Measurements from ENCODE around the gene LRP11. TPM values are rescaled to one million over a fixed set of nuclear protein-coding genes. Genes with fewer than 3 reads are reported as not detected.

LRP11 gene
- total and polyA plus RNA-seq, 9 of the 15 experiments (the other 6 are each of a cell fraction or from before 2014, with no cell fraction given), result 0.51 to 3.5 (median 2.4) TPM

- TF ChIP-seq REST (IDR thresholded peaks at IDR 0.05; ENCODE audit: borderline replicate concordance), result peak; percentile 67; the same call in 1 of the 2 replicates
- no peak for TF ChIP-seq REST (CRISPR knock-in tag; IDR thresholded peaks at IDR 0.05; ENCODE audit: low read depth)
- peak; percentile 29; the same call in 1 of the 2 replicates for TF ChIP-seq SMC3 (conservative IDR thresholded peaks at IDR 0.05; ENCODE audit: insufficient read depth, low read depth, low read length)
- no peak for TF ChIP-seq DIDO1 (tag; IDR thresholded peaks at IDR 0.05; ENCODE audit: low read depth)
- no peak for TF ChIP-seq SLC30A9 (CRISPR knock-in tag; IDR thresholded peaks at IDR 0.05)
- TF ChIP-seq FOXA3 (CRISPR knock-in tag; conservative IDR thresholded peaks at IDR 0.05 in 1 of 2, IDR thresholded peaks at IDR 0.05 in 1 of 2), result no peak
- TF ChIP-seq JUND (IDR thresholded peaks at IDR 0.05; ENCODE audit: borderline replicate concordance, low read depth, low read length), result no peak
- no peak for TF ChIP-seq JUND (tag; IDR thresholded peaks at IDR 0.05; ENCODE audit: borderline replicate concordance, low read depth, low read length)
- TF ChIP-seq ZBTB2 (IDR thresholded peaks at IDR 0.05), result no peak
- no peak for TF ChIP-seq SMAD4 (CRISPR knock-in tag; conservative IDR thresholded peaks at IDR 0.05)
- no peak for TF ChIP-seq POLR3A (IDR thresholded peaks at IDR 0.05; ENCODE audit: borderline replicate concordance, extremely low read depth, insufficient read depth, insufficient read length)
- no peak for TF ChIP-seq HBP1 (CRISPR knock-in tag; IDR thresholded peaks at IDR 0.05)
- peak in 1 of 2 experiments; percentile 58; a peak in 1 of 4 replicates for TF ChIP-seq MAZ (CRISPR knock-in tag; conservative IDR thresholded peaks at IDR 0.05 in 1 of 2, IDR thresholded peaks at IDR 0.05 in 1 of 2)
These were observed 33.9 kb upstream of the LRP11 start, which contains the start of gene RAET1E (continued) for GRCh38 chr6:149897855-149898744.
